Activated T-cell treated with anti-CD3 and anti-CD28 coated beads, Interleukin-2, amount 50 U/mL, for 48 hours (primary cell): Measurements from ENCODE around the gene MDGA2.
"Not testable (repeated sequence)": the region's sequence is repeated elsewhere in the genome, so short reads cannot be mapped to it uniquely, and the experiment has no call there.

Source experiments
- DNase-seq, 2 experiments: peaks; one replicate each; pipeline ENCODE4 v3.0.0-alpha.2; 2020

MDGA2 gene

DNA sequence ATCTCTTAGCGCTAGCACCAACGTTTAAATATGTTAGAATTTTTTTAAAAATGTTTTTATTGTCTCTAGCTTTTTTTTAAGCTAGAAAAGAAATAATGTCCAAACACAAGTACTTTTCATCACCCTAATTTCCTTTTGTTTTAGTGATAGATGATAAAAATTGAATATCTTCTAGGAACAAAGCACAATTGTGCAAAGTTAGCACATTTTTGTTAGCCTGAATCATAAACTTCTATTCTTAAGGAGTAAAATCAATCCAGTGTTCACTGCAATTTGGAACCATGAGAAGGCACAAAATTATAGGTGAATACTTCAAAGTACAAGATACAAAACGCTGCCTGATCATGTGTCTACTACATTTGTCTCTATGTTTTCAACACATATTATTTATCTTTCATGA, 615.4 kb downstream of the MDGA2 start:
- DNase-seq: no peak

DNA sequence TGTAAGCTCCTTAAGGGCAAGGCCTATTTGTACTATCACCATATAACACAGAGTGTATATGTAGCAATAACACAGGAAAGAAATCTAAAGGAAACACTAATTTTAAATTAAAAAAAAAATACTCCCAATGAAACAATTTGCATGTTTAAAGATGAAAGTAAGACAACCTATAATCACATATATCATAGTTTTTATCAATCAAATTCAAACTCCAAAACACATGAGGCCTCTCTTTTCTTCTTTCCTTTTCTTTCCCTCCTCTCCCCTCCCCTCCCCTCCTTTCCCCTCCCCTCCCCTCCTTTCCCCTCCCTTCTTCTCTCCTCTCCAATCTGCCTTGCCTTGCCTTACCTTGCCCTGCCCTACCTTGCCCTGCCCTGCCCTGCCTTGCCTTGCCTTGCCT, 618.0 kb downstream of the MDGA2 start:
- DNase-seq: no peak

DNA sequence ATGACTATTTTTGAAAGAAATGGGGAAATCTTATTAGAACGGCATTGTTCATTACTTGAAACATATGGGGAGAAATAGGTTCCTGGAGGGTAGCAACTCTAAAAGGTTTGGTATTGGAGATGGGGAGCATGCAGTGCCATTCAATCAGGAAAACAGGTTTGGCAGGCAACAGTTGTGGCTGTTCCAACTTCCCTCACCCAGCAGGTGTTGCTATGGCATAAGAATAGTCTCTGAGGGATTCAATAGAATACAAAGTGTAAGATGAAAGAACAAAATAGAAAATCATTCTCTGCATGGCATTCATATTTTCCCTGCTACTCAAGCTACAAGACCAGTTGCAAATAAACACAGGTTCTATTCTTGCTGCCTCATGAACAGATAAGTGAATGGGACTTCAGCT, 630.6 kb downstream of the MDGA2 start:
- no peak for DNase-seq

DNA sequence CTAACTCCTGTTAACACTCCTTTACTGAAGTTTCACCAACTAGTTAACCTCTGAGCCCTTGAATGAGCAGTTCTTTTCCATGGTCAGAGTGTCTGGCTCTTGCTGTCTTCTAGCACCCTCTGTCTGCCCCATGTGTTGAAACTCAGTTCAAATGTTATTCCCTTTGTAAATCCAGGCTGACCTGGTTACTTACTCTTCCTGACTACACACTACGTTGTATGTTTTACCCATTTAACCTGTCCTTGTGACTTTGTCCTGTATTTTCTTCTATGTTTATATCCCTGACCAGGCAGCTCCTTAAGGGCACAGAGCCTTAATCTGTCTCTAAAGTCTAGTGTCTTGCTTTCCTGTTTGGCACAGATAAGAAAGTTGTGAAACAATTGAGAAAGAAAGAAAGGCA, 634.9 kb downstream of the MDGA2 start:
- DNase-seq: no peak

DNA sequence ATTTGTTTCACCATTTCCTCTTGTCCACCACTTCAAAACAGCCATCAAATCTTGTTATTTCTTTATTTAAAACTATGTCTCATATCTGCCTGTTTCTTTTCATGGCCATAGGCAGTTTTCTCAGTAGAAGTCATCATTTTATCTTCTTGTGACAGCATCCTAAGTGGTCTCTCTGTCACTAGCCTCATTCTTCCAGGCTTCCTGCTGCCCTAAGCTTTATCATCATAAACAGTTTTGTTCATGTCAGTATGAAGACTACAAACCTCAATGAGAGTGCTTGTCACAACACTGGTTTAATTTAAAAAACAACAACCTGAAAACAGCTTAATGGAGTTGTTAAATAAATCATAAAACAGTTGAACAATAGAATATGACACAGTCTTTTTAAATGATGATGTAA, 636.1 kb downstream of the MDGA2 start:
- no peak for DNase-seq

DNA sequence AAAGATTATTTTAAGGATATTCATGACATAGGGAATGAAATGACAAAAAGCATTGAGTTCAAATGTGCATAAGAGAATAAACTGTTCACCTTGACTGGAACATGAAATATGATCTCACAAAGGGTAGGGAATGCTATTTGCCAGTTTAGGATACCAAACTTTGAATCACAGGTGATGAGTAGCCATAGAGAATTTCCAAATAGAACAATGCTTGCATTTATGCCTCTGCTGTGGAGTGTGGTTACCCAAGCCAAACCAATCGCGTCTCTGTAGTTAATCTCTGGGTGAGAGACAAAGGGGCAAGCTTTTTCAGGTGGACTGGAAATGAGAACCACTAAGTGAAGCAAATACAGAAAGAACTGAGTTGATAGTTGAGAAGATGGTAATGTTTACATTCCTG, 652.7 kb downstream of the MDGA2 start:
- DNase-seq: no peak

DNA sequence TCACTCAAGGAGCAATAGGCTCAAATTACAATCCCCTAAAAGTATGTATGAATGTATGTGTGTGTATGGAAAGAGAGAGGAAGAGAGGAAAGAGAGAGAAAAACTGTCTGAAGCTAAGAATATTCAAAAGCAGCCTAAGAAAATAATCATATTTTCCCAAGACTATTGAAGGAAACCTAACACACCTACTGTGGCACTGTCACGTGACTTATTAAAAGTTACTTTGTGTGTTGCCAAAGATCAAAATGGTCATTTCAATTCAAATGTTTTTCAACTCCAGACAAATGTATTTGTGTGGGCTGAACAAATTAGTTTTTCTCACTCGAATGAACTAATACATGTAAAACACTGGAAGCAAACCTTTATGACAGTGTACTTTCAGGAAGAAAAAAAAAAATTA, 654.9 kb downstream of the MDGA2 start:
- no peak for DNase-seq

DNA sequence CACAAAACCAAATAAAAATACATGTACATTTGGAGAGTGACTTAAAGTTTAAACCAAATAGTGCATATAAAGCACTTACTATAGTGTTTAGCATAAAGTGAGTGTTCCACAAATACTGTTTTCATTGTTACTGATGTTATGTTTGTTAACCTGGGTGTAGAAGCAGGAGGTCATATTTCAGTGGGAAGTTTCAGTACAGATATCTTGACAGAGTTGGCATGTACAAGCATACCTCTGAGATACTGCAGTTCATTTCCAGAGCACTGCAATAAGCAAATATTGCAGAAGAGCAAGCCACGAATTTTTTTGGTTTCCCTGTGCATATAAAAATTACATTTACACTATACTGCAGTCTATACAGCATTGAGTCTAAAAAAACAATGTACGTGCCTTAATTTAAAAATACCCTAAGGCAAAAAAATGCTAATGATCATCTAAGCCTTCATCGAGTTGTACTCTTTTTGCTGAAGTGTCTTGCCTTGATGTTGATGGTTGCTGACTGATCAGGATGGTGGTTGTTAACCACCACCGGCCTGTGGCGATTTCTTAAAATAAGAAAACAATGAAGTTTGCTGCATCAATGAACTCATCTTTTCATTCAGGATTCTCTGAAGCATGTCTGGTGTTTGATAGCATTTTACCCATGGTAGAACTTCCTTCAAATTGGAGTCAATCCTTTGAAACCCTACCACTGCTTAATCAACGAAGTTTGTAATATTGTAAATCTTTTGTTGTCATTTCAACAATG, 662.7 kb downstream of the MDGA2 start:
- DNase-seq: no peak

DNA sequence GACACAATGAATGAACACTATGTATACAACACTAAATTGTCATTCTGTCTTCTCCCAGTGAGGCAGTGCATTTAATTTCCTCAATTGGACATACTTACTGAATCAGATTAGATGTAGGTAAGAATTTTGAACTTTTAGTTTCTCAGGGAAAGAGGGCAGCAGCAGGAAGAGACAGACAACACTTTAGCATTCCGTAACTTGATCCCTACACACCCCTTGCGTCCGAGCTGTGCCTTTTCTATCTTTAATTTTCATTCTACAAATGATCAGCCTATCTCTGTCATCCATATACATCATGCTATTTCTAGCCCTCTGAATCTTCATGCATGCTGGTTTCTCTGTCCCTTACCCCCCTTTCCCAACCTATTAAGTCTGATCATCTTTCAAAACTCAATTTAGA, 665.8 kb downstream of the MDGA2 start:
- DNase-seq: no peak

DNA sequence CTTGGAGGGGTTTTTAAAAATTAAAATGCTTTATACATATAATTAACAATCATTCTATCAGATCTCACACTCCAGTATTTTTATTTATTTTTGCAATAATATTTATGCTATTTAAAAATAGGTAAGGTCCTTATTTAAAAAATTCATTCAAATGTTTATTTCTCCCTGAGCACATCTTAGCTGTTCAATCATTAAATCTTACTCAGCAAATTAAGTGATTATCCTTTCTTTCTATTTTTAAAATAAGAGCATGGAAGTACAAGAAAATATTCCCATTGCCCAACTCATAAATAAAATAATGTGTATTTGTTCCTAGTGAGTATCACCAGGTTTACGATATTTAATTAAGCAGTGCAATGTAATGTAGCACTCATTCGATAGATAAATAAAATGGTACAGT, 666.7 kb downstream of the MDGA2 start:
- no peak for DNase-seq

DNA sequence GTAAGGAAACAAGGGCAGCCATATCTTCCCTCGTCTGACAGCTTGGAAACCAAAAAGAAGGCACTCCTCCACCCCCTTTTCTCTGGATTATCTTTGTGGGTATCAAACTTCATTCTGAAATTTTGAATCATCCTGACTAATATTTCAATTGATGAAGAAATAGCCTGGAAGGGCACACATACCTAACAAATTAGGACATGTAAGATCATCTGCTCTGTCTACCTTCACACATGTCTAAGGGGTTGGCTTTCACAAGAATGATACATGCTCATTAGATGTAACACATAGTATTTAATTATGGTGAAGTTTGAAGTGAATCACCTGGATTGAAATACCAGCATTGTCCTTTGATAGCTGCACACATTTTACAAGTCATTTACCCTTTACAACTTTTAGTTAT, 675.7 kb downstream of the MDGA2 start:
- no peak for DNase-seq

DNA sequence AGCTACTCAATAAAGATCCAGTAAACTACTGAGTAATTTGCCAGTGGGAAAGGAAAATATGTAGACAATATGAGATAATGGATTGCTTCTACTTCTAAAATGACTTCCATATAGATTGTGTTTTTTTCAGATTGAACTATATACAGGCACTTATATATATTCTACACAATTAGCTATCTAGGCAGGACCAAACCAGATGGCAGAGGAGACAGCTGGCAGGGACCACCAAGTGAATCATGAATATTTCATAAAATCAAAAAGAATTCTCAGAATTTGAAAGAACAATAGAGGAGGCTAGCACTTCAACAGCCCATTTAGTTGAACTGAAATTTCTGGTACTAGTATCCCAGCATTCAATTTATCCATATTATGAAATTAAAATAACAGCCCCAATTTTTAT, 685.8 kb downstream of the MDGA2 start:
- no peak for DNase-seq

DNA sequence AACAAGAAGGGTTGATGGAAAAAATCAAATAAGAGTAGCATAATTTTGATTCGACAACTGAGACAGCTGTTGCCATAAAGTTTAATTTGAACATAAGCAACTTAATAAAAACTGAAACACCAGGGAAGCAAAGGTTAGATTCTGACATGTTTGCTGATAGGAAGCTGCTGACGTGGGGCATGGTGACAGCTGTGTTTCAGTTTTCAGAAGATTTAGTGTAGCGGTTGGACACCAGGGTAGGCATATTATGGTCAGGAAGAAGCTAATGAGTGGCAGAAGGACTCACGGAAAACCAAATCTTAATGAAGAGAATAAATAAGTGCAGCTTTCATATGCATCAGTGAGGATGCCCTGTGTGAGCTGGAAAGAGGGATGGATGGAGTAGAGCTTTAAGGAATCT, 687.1 kb downstream of the MDGA2 start:
- DNase-seq: no peak

DNA sequence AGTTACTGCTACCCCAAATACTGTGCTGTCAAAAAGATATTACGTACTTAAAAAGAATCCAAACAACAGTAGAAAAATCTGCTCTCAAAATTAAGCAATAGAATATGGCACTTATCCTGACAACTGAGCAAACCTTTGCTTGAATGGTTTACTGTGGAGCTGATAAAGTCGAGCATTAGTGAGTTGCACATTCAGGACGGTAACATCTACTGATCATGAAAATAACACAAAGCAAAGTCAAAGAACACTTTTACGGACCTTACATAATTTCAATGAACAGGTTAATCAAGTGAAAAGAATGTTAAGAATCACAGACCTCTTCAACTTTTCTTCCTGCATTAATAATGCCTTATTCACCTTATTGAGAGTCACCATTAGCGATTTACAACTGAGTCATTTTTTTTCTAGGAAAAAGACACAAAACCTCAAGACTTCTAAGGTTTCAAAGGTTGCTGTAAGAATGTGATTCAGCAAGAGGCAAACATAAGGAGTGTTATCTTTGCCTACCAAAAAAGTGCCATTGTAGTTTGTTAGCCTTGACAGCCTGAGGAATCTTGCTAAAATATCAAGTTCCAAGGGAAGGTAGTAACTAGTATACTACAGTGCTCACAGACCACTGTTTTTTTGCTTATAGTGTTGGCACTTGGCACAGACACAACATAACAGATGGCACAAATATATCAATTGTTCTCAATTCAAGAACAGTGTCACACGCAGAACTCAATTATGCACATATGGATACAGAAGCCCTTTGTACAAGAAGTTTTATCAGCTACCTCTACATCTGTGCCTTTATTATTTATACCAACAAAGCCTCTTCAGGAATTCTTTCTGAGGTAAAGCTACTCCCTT, 689.6 kb downstream of the MDGA2 start:
- no peak for DNase-seq

DNA sequence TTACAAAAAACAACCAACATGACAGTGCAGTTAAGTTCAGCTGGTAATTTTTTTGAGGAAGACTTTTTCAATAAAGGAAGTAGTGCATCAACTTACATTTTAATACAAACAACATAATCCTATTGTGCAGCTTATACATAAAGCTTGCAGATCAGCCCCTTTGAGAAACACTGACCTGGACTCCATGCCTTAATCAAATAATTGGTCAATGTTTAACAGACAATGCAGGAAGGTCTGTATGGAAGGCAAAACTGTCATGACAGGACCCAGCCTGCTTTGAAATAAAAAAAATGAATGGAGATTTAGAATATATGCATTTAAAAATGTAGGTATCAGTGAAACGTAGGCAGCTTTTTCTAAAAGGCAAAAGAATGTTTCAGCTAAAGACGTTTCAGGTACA, 702.1 kb downstream of the MDGA2 start:
- no peak for DNase-seq

DNA sequence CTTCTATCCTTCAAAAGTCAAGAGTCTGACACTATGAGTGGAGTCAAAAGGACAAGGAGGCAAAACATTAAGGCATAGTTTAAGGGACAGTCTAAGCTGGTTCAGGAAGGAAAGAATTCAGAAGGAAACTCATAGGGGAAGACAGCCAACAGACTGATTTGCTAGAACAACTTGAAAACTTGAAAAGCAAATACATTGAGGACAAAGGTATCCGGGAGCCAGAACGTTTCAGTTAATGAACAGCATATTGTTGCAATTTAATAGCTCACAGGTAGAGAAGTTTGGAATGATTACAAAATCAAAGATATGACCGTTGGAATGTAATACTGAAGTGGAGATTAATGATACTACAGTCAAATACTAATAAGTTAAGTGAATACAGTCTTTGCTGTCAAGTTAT, 711.0 kb downstream of the MDGA2 start:
- no peak for DNase-seq

DNA sequence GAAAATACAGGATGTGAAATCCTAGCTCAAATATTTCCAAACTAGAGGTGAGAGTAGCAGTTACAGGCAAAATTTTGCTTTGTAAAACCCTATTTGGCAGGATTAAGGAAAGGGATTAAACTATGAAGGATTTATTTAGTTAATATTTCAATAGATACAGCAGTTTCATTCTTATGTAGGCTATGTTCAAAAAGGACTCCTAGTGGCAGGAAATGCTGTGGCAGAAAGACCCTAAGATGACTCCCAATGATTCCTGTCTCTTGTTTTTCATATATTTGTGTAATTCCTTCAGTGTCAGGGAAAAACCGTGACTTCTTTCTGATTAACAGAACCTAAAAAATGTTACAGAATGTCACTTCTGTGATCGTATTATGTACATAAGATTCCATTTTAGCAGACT, 724.3 kb downstream of the MDGA2 start:
- DNase-seq: no peak

DNA sequence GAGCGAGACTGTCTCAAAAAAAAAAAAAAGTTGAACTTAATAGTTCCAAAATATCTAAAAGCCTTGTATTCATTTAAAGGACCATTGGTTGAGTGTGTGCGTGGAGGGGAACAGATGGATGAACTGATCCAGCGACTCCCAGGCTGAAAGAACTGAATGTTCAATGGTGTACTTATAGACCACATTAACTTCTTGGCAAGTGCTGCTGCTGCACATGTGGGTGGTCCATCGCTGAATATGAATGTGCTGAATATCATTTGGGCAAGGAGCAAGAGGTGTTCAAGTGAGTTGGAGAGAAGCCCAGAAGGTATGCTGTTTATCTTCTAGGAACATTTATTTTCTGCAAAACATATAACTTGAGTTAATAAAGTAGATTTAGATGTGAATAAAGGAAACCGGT, 734.8 kb downstream of the MDGA2 start:
- DNase-seq: no peak

DNA sequence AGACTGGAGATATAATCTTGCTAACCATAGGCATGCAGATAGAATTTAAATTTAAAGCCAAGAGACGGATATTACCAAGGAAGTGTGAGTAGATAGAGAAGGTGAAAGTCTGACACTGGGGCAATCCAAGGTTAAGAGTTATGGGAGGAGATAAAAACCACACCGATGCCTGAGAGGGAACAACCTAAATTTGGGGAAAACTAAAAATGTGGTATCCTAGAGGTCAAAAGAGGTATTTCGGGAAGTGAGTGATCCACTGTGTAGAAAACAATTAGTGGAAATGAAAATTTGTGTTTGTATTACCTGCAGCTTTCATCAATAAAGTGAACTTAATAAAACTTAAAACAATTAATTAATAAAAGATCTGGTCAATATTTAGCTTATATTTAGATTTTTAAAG, 754.9 kb downstream of the MDGA2 start:
- DNase-seq: no peak

DNA sequence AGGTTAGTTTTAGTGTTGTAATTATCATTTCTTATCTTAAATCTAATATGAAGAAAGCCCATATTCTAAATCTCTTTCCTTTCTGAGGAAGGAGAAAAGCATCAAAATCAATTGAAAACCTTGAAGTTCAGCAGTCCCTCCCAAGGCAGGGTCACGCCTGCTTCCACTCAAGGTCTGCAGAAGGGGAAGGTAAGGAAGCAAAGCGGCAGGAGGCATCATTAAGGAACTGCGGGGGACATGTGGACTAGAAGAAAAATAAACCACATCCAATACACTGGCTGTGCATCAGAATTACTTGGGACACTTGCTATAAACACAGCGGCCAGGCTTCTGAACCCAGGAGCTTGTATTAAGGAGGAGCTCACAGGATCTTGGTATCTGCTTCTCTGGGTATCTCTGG, 759.9 kb downstream of the MDGA2 start:
- DNase-seq: not testable (repeated sequence)

DNA sequence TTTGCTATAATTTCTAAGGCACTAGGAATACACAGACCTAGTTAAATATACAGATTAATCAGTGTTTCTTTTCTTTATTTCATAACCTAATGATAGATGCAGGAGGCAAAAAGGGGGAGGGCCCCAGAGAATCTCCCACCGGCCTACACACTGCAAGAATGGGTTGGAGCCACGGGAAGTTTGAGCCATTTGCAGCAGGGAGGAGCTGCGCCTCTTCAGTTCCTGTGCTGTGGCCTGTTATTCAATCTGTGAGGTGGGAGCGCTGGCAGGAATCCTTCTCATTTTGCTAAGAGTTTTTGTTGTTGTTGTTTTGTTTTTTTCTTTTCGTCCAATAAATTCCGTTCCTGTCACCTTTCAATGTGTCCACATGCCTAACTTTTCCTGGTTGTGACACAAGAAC, 772.6 kb downstream of the MDGA2 start:
- no peak for DNase-seq

DNA sequence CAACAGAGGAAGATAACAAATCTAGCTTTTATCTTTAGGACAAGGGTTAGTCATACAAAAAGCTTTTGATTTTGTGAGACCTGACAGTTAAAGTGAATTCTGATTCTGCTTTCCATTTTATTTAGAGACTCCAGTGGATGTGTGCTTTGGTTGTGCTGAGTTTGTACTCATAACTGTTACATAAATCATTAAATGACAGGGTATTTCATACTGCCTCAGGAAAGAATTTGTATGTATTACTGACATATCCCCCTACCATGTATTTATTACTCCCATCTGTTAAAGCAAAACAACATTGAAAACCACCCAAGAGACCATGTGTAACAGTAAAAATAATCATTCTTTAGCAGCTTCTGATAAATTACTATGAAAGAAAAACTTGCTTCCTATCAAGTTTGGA, 780.9 kb downstream of the MDGA2 start:
- DNase-seq: no peak

DNA sequence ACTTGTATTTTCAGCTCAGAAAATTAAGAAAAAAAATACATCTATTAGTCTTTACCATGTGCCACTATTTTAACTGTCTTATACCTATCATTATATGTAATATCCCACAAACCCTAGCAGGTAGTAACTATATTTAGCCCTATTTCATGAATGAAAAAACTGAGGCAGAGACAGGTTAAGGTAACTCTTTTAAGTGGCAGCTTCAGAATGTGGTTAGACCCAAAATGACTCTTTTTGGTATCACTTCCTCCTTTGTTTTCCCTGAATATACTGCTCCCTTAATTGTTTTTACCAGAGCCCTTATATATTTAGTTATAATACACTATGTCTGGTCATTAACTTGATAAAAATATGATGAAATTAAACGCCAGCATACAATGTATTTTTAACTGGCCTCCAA, 788.3 kb downstream of the MDGA2 start:
- no peak for DNase-seq

DNA sequence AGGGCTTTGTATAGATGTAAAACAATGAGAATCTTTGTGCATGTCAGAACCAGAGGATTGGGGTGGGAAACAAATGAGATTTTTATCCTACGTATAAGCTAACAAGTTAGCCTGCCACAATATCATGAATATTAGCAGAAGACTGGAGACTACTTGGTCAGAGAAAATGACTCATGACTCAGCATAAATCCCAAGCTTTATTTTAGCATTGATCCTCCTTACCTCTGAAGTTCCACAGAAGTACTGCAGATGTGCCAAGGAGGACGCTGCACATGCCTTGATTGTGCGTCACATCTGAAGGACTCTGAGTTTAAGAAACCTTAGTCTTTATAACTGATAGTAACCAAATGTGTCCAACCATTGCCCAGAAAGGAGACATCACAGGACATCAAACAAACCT, 789.8 kb downstream of the MDGA2 start:
- no peak for DNase-seq

DNA sequence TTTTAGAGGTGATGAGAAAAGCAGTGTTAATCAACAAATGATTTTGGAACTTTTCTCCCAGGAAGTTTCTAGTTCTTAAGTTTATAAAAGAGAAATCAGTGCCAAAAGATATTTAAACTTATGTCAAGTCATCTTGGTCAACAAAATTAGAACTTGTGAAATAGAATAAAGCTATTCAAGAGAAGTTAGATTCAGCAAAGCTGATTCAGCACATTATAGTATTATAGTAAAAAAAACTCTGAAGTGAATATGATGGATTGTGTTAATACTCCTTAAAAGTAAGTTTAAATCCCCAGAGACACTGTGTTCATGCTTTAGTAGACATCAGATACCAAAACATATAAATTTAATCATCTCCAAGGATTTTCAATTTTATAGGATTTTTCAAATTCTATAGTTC, 813.7 kb downstream of the MDGA2 start:
- no peak for DNase-seq
